A673 (cell line): ENCODE data around the gene RAB1B.

Experiments used
- CTCF ChIP-seq: fragments of 300-800, 200-600 bp; sonication (generic); conservative IDR thresholded peaks from 2 replicates; pipeline ENCODE4 v1.5.1; 2017; ENCODE audit warnings: low read depth, mild to moderate bottlenecking, antibody characterized with exemption, low read length, moderate library complexity, mixed read lengths
- EZH2 ChIP-seq: fragments of 200-600 bp; sonication (generic); IDR thresholded peaks from 2 replicates; pipeline ENCODE4 v1.6.1; 2017; ENCODE audit warnings: borderline replicate concordance, low read depth, mild to moderate bottlenecking, mixed read lengths, antibody characterized with exemption, low read length; ENCODE audit not compliant: poor library complexity, severe bottlenecking

DNA sequence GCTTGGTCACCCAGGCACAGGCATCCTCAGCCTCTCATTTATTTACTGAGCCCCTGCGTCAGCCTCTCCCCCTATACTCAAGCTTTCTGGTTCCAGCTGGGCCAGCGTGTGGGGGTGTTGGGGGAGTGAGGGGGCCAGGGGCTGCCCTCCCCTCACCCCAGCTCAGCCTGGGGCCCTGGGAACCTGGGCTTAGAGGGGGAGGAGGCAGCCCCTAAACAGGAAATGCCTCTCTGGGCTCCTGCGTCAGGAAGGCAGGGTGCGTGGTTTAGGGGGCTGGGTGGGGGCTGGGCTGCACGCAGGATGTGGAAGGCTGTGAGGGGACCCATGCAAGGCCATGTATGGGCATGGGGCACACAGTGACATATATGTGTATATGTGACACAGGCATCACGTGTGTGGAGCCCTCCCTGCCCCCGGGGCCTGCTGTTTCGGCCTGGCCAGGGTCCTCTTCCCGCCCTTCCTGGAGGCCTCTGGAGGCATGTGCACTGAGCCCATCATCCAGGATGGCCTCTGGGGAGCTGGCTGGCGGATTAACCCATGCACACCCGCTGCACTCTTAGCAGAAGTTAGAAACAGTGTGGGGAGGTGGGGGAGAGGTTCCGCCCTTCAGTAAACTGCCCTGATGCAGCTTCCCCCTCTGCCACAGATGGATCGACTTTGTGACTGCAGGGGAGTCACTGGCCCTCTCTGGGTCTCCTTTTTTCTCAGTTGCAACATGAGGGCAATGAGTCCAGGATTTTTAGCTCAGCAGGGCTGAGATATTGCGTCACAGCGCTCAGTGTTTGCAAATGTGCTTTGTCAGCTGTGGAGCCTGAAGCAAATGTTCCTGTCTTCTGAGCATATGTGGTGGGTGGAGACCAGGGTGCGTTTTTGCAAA lies 49.5 kb downstream of the RAB1B start:
- no peak for TF ChIP-seq CTCF
- no peak for TF ChIP-seq EZH2
